ENCODE data around the gene MOG.

MOG gene

GRCh38 chr6:29676981-29677601 lies 20.2 kb downstream of the MOG start:
- no peak for DNase-seq (ENCODE audit: low read depth)

DNA sequence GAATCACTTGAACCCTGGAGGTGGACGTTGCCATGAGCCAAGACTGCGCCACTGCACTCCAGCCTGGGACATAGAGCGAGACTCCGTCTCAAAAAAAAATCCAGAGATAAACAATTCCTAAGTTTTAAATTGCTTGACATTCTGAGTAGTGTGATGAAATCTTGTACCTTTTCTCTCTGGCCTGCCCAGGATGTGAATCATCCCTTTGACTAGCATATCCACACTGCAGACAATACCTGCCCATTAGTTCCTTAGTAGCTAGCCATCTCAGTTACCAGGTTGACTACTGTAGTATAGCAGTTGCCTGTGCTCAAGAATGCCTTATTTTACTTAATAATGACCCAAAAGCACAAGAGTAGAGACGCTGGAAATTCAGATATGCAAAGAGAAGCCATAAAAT lies 21.2 kb downstream of the MOG start:
- DNase-seq (ENCODE audit: low read depth), result no peak

- no peak for DNase-seq (ENCODE audit: low read depth)
Observed at GRCh38 chr6:29679962-29680361, 23.1 kb downstream of the MOG start.

GRCh38 chr6:29680416-29680815 lies 23.5 kb downstream of the MOG start:
- DNase-seq (ENCODE audit: low read depth), result no peak

GRCh38 chr6:29680904-29681303 lies 24.0 kb downstream of the MOG start, which contains the start of gene ZFP57:
TSS of gene ZFP57 (minus strand) at chr6:29681152. CDS start at chr6:29677003, 4,149 bp downstream.
- DNase-seq (ENCODE audit: low read depth), result no peak

- DNase-seq (ENCODE audit: low read depth), result no peak
Observed at GRCh38 chr6:29681811-29682210, 24.9 kb downstream of the MOG start.

- no peak for DNase-seq (ENCODE audit: low read depth)
Observed at GRCh38 chr6:29685718-29686326, 28.9 kb downstream of the MOG start.

DNA sequence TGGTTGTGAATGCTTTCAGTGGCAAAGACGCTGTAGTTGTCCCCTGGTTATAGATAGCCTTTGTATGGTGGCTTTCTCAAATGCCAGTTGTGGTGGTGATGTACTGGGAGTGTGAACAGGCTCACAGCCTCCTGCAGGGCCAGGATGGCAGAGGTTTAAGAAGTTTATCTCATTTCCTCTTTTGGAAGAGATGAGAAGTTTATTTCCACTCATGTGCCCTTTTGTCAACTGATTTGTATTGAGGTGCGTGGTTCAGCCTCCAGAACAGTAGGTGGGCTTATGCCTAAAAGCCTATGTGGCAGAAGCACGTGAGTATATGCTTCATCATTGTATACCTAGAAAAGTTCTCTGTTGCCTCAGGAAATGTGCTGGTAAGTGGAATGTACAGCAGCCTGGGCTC lies 37.7 kb downstream of the MOG start:
- no peak for DNase-seq (ENCODE audit: low read depth)

DNA sequence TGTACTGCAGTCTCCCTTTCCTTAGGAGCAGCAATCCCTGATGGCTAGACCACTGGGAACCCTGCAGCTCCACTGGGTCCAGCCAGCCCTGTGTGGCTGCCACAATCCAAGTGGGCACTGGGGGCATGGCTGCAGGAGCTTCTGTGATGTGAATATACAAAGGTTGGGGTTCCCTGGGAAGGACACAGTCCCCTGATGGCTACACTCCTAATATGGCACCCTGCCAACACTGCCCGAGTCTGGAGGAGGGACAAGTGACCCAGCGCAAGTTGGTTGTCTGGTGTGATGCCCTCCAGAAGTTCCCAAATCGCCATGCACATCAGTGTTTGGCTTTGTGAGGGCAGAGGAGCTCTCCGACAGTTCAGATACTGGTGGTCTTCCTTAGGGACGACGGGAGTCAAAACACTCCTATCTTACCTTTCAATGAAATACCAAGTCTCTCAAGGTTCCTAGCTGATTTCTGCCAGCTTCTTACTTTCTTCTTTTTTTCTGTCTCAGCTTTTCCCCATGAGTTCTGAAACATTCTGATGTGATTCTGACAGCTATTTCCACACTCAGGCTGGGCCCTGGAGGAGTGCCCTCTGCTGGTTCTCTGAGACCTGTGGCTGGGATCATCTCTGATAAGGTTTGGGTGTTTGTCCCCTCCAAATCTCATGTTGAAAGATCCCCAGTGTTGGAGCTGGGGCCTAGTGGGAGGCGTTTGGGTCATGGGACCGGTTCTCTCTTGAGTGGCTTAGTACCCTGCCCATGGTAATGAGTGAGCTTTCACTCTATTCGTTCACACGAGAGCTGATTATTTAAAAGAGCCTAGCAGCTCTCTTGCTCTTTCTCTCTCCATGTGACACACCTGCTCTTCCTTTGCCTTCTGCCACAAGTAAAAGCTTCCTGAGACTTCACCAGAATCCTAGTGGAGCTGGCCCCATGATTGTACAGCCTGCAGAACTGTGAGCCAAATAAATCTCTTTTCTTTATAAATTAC lies 39.5 kb downstream of the MOG start:
- DNase-seq (ENCODE audit: low read depth), result no peak

- DNase-seq (ENCODE audit: low read depth), result peak; percentile 78
Observed at GRCh38 chr6:29702519-29703103, 45.7 kb downstream of the MOG start.

DNA sequence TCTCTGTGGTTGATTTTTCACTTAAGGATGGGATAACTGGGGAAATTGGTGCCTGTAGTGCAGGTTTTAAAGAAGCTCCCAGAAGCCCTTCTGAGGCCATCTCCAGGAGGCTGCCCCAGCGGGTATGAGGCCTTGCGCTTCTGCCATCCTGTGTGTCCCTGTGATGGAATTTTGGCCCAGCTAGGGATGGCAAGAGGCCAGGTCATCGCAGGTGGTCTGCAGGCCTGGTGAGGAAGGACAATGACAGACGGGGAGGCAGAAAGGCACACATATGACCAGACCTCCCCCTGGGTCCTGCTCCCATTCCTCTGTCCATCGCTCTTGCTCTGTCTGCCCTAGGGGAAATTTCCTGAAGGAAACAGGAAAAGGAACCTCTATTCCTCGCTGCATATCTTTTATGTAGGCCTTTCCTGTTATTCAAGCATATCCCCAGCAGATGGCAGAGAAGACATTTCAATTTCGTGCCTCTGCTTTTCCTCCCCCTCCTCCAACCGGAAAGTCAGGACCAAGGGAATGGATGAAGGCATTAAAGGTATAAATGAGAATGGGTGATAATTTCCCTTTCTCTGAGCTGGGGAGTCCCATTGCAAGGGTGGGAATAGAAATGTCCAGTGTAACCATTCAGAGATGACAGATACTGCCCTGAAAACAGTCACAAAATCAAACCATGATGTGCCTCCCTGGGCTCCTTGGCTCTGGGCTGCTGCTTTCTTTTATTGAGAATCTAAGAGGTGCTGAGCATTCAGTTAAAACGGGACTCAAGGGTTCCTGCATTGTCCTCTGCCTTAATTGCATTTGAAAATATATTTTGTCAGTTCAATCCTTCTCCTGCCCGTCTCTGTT lies 48.7 kb downstream of the MOG start:
- DNase-seq (ENCODE audit: low read depth), result no peak

DNA sequence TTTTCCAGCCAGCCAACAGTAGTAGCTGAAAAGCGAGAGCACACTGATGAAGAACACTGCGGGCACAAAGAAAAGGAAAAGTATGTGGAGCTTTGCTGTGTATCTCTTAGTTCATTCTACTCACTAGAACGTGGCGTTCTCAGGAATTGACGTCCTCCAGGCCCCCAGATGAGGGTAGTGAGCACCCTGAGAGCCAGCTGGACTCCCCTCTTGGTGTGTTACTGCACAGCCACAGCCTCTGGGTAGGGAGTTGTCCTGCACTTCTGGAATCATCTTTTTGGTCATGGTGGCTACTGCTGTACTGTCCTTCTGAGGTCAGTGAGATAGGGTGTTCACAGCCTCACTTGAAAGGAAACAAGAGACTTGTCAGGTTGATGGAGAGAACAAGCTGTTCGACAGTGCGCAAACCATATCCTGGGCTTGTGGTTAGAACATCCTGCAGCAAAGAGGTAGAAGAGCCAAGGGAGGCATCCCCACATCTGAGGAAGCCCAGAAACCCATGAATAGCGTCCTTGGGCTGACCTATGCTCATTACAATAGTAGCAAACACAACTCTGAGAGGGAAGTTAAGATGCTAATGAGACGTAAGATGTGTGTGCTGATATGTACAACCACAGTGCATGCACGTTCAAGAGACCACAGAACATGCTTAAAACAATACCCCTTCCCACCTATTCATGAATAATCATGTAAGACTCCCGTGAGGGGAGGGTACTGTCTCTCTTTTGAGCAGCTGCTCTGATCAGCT lies 51.7 kb downstream of the MOG start:
- peak; percentile 33 for DNase-seq (ENCODE audit: low read depth)

- no peak for DNase-seq (ENCODE audit: low read depth)
Observed at GRCh38 chr6:29709188-29709587, 52.3 kb downstream of the MOG start.

DNA sequence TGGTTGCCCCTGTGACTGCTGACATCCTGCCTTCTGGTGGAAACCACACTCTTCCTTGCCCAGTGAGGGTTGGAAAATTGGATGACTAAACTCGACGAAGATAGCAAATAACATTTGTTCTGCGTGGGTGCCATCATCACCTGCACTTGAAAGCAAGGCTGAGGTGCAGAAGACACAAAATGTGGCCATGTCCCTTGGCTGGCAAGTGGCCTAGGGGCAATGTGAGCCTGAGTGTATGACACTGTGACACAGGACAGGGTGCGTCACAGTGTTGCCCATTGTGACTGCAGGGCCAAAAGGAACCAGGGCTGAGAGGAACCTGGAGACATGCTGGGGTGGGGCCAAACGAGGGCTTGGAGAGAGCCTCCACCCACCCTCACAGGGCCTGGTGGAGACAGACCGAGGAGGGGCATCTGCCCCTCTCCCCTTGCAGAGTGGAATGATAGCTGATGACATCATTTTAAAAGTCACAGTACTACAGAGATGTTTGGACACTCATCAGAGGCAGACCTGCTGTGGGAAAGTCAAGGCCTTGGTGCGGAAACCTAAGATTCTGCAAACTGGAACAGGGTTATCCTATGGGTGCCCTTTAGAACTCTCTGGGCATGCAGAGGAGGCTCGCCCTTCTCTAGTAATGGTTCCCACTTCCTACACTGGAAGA lies 53.5 kb downstream of the MOG start:
- no peak for DNase-seq (ENCODE audit: low read depth)

GRCh38 chr6:29720863-29721262 lies 64.0 kb downstream of the MOG start:
- no peak for DNase-seq (ENCODE audit: low read depth)
